MM.1S (cell line): Measurements from ENCODE around the gene TASP1.

ENCODE experiments used
- DNase-seq: peaks from one replicate; pipeline ENCODE4 v3.0.0-alpha.2; 2015
- H2AFZ ChIP-seq: fragments of 300-600 bp; sonication (generic); 2 replicates; pipeline ENCODE4 v1.6.0; 2016; ENCODE audit warnings: antibody characterized with exemption, low read length
- H3F3A ChIP-seq: fragments of 300-600 bp; sonication (generic); 2 replicates; pipeline ENCODE4 v1.6.1; 2016; ENCODE audit warnings: mild to moderate bottlenecking, antibody characterized with exemption, low read length, moderate library complexity, mixed read lengths; ENCODE audit not compliant: insufficient read depth
- H3K27ac ChIP-seq: fragments of 300-600 bp; sonication (generic); 2 replicates; pipeline ENCODE4 v1.5.1; 2016; ENCODE audit warnings: mild to moderate bottlenecking, low read length
- H3K27me3 ChIP-seq: fragments of 300-600 bp; sonication (generic); replicated peaks from 2 replicates; pipeline ENCODE4 v1.6.0; 2016; ENCODE audit warnings: low read length; ENCODE audit not compliant: insufficient read depth
- H3K36me3 ChIP-seq: fragments of 300-600 bp; sonication (generic); replicated peaks from 2 replicates; pipeline ENCODE4 v1.6.1; 2016; ENCODE audit warnings: mild to moderate bottlenecking, low read length, mixed read lengths; ENCODE audit not compliant: insufficient read depth
- H3K4me1 ChIP-seq: fragments of 300-600 bp; sonication (generic); 2 replicates; pipeline ENCODE4 v1.6.1; 2016; ENCODE audit warnings: low read length, mixed read lengths
- H3K4me2 ChIP-seq: fragments of 300-600 bp; sonication (generic); 2 replicates; pipeline ENCODE4 v1.6.0; 2016; ENCODE audit warnings: low read depth, low read length
- H3K4me3 ChIP-seq: fragments of 300-600 bp; sonication (generic); 2 replicates; pipeline ENCODE4 v1.5.1; 2016; ENCODE audit warnings: low read length, mixed read lengths
- H3K79me2 ChIP-seq: fragments of 300-600 bp; sonication (generic); 2 replicates; pipeline ENCODE4 v1.6.1; 2016; ENCODE audit warnings: mixed run types, low read length, mixed read lengths
- H3K9ac ChIP-seq: fragments of 300-600 bp; sonication (generic); 2 replicates; pipeline ENCODE4 v1.6.1; 2016; ENCODE audit warnings: low read length, mixed read lengths
- H3K9me2 ChIP-seq: fragments of 300-600 bp; sonication (generic); replicated peaks from 2 replicates; pipeline ENCODE4 v1.6.1; 2016; ENCODE audit warnings: mild to moderate bottlenecking, low read length, mixed read lengths; ENCODE audit not compliant: insufficient read depth
- H3K9me3 ChIP-seq: fragments of 300-600 bp; sonication (generic); replicated peaks from 2 replicates; pipeline ENCODE4 v1.6.1; 2016; ENCODE audit warnings: mild to moderate bottlenecking, low read length, mixed read lengths; ENCODE audit not compliant: insufficient read depth
- H4K20me1 ChIP-seq: fragments of 300-600 bp; sonication (generic); 2 replicates; pipeline ENCODE4 v1.6.1; 2016; ENCODE audit warnings: mild to moderate bottlenecking, low read length, moderate library complexity, mixed read lengths; ENCODE audit not compliant: insufficient read depth
- EZH2 ChIP-seq: fragments of 300-600 bp; sonication (generic); optimal IDR thresholded peaks from 2 replicates; pipeline ENCODE3; 2017; ENCODE audit warnings: low read depth, mild to moderate bottlenecking, antibody characterized with exemption, low read length, mixed read lengths
- EZH2phosphoT487 ChIP-seq: fragments of 300-600 bp; sonication (generic); IDR thresholded peaks from 2 replicates; pipeline ENCODE4 v1.6.1; 2018; ENCODE audit warnings: antibody characterized with exemption, low read length
- TF ChIP-seq, protein P1 (sequence below): fragments of 300-600 bp; sonication (generic); IDR thresholded peaks from 2 replicates; pipeline ENCODE4 v1.5.1; 2016; ENCODE audit warnings: antibody characterized with exemption, low read length, mixed read lengths

The TASP1 gene

GRCh38 chr20:13678944-13679343, 40.2 kb upstream of the TASP1 start:
- Histone ChIP-seq H3K9ac (no peak overlapping the region), H3K4me2 (no peak overlapping the region), H3K4me3 (no peak overlapping the region), H3K27me3 (no peaks in the 10 kb centered on the region), H3K9me3 (no peaks in the 10 kb centered on the region), H2AFZ (no peak overlapping the region), H3F3A (no peaks in the 10 kb centered on the region), H3K9me2 (no peaks in the 10 kb centered on the region), H3K4me1 (no peaks in the 10 kb centered on the region), H3K27ac (no peak overlapping the region), H4K20me1 (no peaks in the 10 kb centered on the region), H3K79me2 (no peaks in the 10 kb centered on the region), H3K36me3 (no peaks in the 10 kb centered on the region)
- DNase-seq = no peak
- no peak for TF ChIP-seq EZH2
- no peak for TF ChIP-seq EZH2phosphoT487
- TF ChIP-seq, protein P1, sequence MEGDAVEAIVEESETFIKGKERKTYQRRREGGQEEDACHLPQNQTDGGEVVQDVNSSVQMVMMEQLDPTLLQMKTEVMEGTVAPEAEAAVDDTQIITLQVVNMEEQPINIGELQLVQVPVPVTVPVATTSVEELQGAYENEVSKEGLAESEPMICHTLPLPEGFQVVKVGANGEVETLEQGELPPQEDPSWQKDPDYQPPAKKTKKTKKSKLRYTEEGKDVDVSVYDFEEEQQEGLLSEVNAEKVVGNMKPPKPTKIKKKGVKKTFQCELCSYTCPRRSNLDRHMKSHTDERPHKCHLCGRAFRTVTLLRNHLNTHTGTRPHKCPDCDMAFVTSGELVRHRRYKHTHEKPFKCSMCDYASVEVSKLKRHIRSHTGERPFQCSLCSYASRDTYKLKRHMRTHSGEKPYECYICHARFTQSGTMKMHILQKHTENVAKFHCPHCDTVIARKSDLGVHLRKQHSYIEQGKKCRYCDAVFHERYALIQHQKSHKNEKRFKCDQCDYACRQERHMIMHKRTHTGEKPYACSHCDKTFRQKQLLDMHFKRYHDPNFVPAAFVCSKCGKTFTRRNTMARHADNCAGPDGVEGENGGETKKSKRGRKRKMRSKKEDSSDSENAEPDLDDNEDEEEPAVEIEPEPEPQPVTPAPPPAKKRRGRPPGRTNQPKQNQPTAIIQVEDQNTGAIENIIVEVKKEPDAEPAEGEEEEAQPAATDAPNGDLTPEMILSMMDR = no peak

GRCh38 chr20:13677241-13677640, 38.5 kb upstream of the TASP1 start:
- H3K4me2 ChIP-seq = no peak overlapping the region
- H3K4me1 ChIP-seq = no peaks in the 10 kb centered on the region
- DNase-seq = no peak
- no peaks in the 10 kb centered on the region for H3F3A ChIP-seq
- no peak overlapping the region for H3K27ac ChIP-seq
- no peak overlapping the region for H3K9ac ChIP-seq
- TF ChIP-seq EZH2phosphoT487 (no peak), EZH2 (no peak)
- TF ChIP-seq, protein P1 = no peak
- H3K79me2 ChIP-seq = no peaks in the 10 kb centered on the region
- no peaks in the 10 kb centered on the region for H3K36me3 ChIP-seq
- no peak overlapping the region for H3K4me3 ChIP-seq
- H4K20me1 ChIP-seq = no peaks in the 10 kb centered on the region
- H2AFZ ChIP-seq = no peak overlapping the region
- H3K9me3 ChIP-seq = no peaks in the 10 kb centered on the region
- H3K27me3 ChIP-seq = no peaks in the 10 kb centered on the region
- H3K9me2 ChIP-seq = no peaks in the 10 kb centered on the region

- no peaks in the 10 kb centered on the region for H4K20me1 ChIP-seq
- no peaks in the 10 kb centered on the region for H3K36me3 ChIP-seq
- no peak overlapping the region for H3K4me2 ChIP-seq
- H3K27ac ChIP-seq = no peak overlapping the region
- TF ChIP-seq EZH2 = no peak
- no peak for TF ChIP-seq EZH2phosphoT487
- TF ChIP-seq, protein P1 = no peak
- no peaks in the 10 kb centered on the region for H3K79me2 ChIP-seq
- H3K9ac ChIP-seq = no peak overlapping the region
- no peaks in the 10 kb centered on the region for H3K9me3 ChIP-seq
- no peak overlapping the region for H3K4me3 ChIP-seq
- no peaks in the 10 kb centered on the region for H3K4me1 ChIP-seq
- H3K9me2 ChIP-seq = no peaks in the 10 kb centered on the region
- no peaks in the 10 kb centered on the region for H3K27me3 ChIP-seq
- no peak overlapping the region for H2AFZ ChIP-seq
- DNase-seq = no peak
- H3F3A ChIP-seq = no peaks in the 10 kb centered on the region
Measured at GRCh38 chr20:13676682-13677081, 38.0 kb upstream of the TASP1 start.
